Panc1 (cell line): ENCODE results near the gene NOS1AP. TPM values are rescaled to one million over a fixed set of nuclear protein-coding genes. Genes with fewer than 3 reads are reported as not detected.

Experiments used
- ATAC-seq: fragments of 200-7000 bp; cut with Tn5 transposase; 2 replicates; pipeline ENCODE4 v1.9.1; 2020; ENCODE audit warnings: mild to moderate bottlenecking, moderate library complexity
- BruUV-seq: library from RNA; stranded (reverse); fragments of 400-500 nt; replicated peaks from 2 replicates; lab custom pipeline; 2021; lab: Mats Ljungman, UMichigan
- CTCF ChIA-PET: fragments of 300-600 bp; sonication (Branson Sonifier 250); formaldehyde crosslinking; loops from one replicate; lab custom pipeline; 2022; ENCODE audit warnings: antibody characterized with exemption; lab: Charles Lee
- POLR2A ChIA-PET: fragments of 300-600 bp; sonication (Branson Sonifier 250); formaldehyde crosslinking; loops from one replicate; lab custom pipeline; 2022; ENCODE audit warnings: antibody characterized with exemption; lab: Charles Lee
- DNase-seq: peaks from one replicate; pipeline ENCODE4 v3.0.0-alpha.2; 2010; ENCODE audit warnings: low read depth, low spot score
- H3K27ac ChIP-seq: 2 replicates; pipeline ENCODE4 v1.5.1; 2011; ENCODE audit warnings: mild to moderate bottlenecking, low read length, inconsistent platforms
- H3K27me3 ChIP-seq: fragments of 200-500 bp; sonication (Bioruptor generic); 2 replicates; pipeline ENCODE4 v1.6.0; 2014; ENCODE audit warnings: low read length, inconsistent platforms; ENCODE audit not compliant: control insufficient read depth, insufficient read depth
- H3K36me3 ChIP-seq: fragments of 200-500 bp; sonication (Bioruptor generic); 2 replicates; pipeline ENCODE4 v1.5.1; 2014; ENCODE audit warnings: inconsistent platforms, mild to moderate bottlenecking, low read length, moderate library complexity; ENCODE audit not compliant: control insufficient read depth, insufficient read depth
- H3K4me1 ChIP-seq: 2 replicates; pipeline ENCODE4 v1.5.1; 2011; ENCODE audit warnings: inconsistent platforms, mild to moderate bottlenecking, low read length, moderate library complexity; ENCODE audit not compliant: control insufficient read depth, insufficient read depth
- H3K4me3 ChIP-seq, 2 experiments: 2 replicates each; pipeline ENCODE4 v1.5.1; 2011 to 2012; ENCODE audit warnings: low read depth in 2 of 2, low read length in 2 of 2, mild to moderate bottlenecking in 2 of 2, inconsistent platforms in 1 of 2, moderate library complexity in 1 of 2
- H3K9me3 ChIP-seq: fragments of 200-500 bp; sonication (Bioruptor generic); 2 replicates; pipeline ENCODE4 v1.5.1; 2014; ENCODE audit warnings: low read depth, mild to moderate bottlenecking, inconsistent platforms, low read length, moderate library complexity; ENCODE audit not compliant: control insufficient read depth, insufficient read depth
- CTCF ChIP-seq: fragments of 450-650 bp; IDR thresholded peaks from 2 replicates; pipeline ENCODE4 v1.5.1; 2017; ENCODE audit warnings: mild to moderate bottlenecking
- POLR2AphosphoS5 ChIP-seq: IDR thresholded peaks from 2 replicates; pipeline ENCODE4 v1.6.1; 2012; ENCODE audit warnings: mild to moderate bottlenecking, low read depth, low read length, moderate library complexity
- REST ChIP-seq, 2 experiments: IDR thresholded peaks; 2 replicates each; pipeline ENCODE4 v1.6.1; 2011 to 2012; ENCODE audit warnings: low read depth in 2 of 2, control low read depth in 1 of 2, low read length in 1 of 2, mild to moderate bottlenecking in 1 of 2, moderate library complexity in 1 of 2; ENCODE audit not compliant: insufficient read depth in 1 of 2
- SIN3A ChIP-seq: IDR thresholded peaks from 2 replicates; pipeline ENCODE4 v1.6.1; 2012; ENCODE audit warnings: low read depth, mild to moderate bottlenecking, low read length, moderate library complexity, borderline replicate concordance; ENCODE audit not compliant: insufficient read depth
- TCF7L2 ChIP-seq: IDR thresholded peaks from 2 replicates; pipeline ENCODE4 v1.6.1; 2011; ENCODE audit warnings: mild to moderate bottlenecking, low read depth, low read length, inconsistent platforms
- in situ Hi-C: cut with HindIII; loops from 2 replicates; pipeline ENCODE4 v1.10.0; 2016; ENCODE audit warnings: low sequenced_read_pairs, low pct_unique_long_range_greater_than_20kb
- intact Hi-C: fragments of 100-400 bp; cut with micrococcal nuclease; formaldehyde crosslinking; loops from one replicate; pipeline ENCODE4 v1.10.0; 2022; ENCODE audit not compliant: unreplicated experiment
- total RNA-seq: library from RNA; stranded (reverse); gene quantifications from one replicate; pipeline ENCODE4 v1.2.1, GENCODE V29; 2021; ENCODE audit not compliant: unreplicated experiment

Gene NOS1AP
- total RNA-seq, 1 experiment from 2014 or later: 27.9 TPM

GRCh38 chr1:162385702-162386101 lies 316.2 kb downstream of the NOS1AP start:
- TF ChIP-seq TCF7L2: no peak
- TF ChIP-seq CTCF: no peak
- no peak for TF ChIP-seq POLR2AphosphoS5
- TF ChIP-seq SIN3A: no peak
- no peak for TF ChIP-seq REST (IDR thresholded peaks at IDR 0.05; ENCODE audit: insufficient read depth in 1 of 2, low read depth in 2 of 2, low read length in 1 of 2)
- ATAC-seq (no peak), DNase-seq (no peak)
- intact Hi-C loops: no loop called here
- no peaks in the 10 kb centered on the region for H3K36me3 ChIP-seq
- peaks cover 10% of the 10 kb centered on the region for H3K4me1 ChIP-seq
- CTCF ChIA-PET: no interaction called here
- no peaks in the 10 kb centered on the region for H3K27me3 ChIP-seq
- H3K9me3 ChIP-seq: no peaks in the 10 kb centered on the region
- POLR2A ChIA-PET: no interaction called here
- no peak overlapping the region for H3K4me3 ChIP-seq
- H3K27ac ChIP-seq: no peak overlapping the region
- no TSS peak for BruUV-seq
- in situ Hi-C loops: no loop called here

- Histone ChIP-seq H3K27me3 (no peaks in the 10 kb centered on the region), H3K9me3 (no peaks in the 10 kb centered on the region), H3K36me3 (no peaks in the 10 kb centered on the region), H3K4me1 (peaks cover 18% of the 10 kb centered on the region), H3K4me3 (no peak overlapping the region), H3K27ac (no peak overlapping the region)
- DNase-seq (no peak), ATAC-seq (no peak)
- TF ChIP-seq REST (IDR thresholded peaks at IDR 0.05; ENCODE audit: insufficient read depth in 1 of 2, low read depth in 2 of 2, low read length in 1 of 2) (no peak), POLR2AphosphoS5 (no peak), SIN3A (no peak), CTCF (no peak), TCF7L2 (no peak)
- intact Hi-C loops: no loop called here
- POLR2A ChIA-PET: no interaction called here
- no TSS peak for BruUV-seq
- in situ Hi-C loops: no loop called here
- CTCF ChIA-PET: no interaction called here
Measured at GRCh38 chr1:162386292-162387225, 317.1 kb downstream of the NOS1AP start.
